Activated naive CD4-positive, alpha-beta T cell treated with Interleukin-2 at 50 U/mL for 16 hours (primary cell): ENCODE measurements around the gene SEC14L1.
"Not testable (repeated sequence)": the region's sequence is repeated elsewhere in the genome, so short reads cannot be mapped to it uniquely, and the experiment has no call there.

Source experiments
- DNase-seq: peaks from one replicate; pipeline ENCODE4 v3.0.0-alpha.2; 2020

Gene SEC14L1

GRCh38 chr17:77246110-77247047 lies 105.6 kb downstream of the SEC14L1 start:
- DNase-seq = no peak

GRCh38 chr17:77247048-77247541 lies 106.3 kb downstream of the SEC14L1 start:
- DNase-seq = peak; percentile 91

GRCh38 chr17:77247609-77248008 lies 106.8 kb downstream of the SEC14L1 start:
- no peak for DNase-seq

DNA sequence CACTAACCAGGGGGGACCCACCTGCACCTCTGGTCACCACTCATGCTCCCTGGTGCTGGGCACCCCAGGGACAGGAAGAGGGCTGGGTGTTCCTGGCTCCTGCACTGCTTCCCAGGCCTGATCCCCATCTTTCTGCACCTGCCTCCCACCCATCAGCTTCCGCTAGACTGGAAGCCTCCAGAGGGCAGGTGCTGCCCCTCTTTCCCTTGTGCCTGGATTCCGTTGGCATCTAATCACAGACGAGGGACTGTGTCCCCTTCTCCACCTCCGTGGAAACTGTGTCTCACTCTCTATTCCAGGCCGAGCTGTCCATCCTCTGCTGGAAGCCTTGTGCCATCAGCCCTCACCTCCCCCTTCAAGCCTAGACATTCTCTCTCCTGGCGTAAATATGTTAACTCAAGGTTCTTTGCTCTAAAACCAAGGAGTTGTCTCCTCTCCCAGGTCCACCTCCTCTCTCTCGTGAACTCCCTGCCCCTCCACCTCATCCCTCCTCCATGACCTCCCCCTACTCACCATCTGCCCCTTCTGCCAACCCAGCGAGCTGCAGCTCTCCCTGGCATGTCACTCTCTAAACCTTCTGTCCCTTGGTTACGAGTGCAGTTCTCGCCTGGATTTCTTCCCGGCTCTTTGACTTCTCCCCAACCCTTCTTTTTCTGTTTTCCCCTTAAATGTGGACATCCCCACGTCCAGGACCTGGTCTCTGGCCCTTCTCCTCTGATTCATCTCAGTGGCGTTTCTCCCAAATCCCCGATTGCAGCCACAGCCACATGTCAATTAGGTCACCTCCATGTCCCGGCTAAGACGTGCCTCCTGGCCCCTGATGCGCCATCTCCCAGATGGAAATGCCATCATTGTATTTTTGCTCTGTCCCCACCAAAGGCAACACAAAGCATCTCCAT lies 107.7 kb downstream of the SEC14L1 start:
- no peak for DNase-seq

DNA sequence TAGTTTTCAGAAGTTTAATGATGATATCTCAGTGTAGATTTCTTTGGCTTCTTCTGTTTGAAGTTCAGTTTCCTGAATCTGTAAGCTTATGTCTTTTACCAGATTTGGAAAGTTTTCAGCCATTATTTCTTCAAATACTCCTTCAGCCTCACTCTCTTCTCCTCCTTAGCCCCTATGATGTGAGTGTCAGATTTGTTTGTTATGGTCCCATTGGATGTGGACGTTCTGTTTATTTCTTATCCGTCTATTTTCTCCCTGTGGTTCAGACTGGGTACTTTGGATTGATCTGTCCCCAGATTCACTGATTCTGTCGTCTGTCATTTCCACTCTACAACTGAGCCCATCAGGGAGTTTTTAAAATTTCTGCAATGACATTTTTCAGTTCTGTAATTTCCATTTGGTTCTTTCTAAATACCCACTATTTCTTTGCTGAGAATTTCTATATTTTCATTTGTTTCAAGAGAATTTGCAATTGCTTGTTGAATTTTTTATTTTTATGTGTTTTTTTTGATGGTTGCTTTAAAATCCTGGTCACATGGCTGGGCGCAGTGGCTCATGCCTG lies 110.9 kb downstream of the SEC14L1 start:
- DNase-seq = no peak

DNA sequence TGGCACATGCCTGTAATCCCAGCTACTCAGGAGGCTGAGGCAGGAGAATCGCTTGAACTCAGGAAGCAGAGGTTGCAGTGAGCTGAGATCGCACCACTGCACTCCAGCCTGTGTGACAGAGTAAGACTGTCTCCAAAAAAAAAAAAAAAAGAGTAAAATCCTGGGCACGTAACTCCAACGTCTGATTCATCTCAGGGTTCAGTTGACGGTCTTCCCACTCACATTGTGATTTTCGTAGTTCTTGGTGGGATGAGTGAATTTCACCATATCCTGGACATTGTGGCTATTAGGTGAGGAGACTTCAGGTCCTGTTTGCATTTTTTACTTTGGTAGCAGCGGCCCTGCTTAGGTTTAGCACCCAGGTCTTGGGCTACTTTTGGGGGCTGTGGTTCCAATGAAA lies 111.5 kb downstream of the SEC14L1 start:
- not testable (repeated sequence) for DNase-seq

- DNase-seq = no peak
These were observed 112.9 kb downstream of the SEC14L1 start for GRCh38 chr17:77253611-77254051.

GRCh38 chr17:77254951-77255825 lies 114.4 kb downstream of the SEC14L1 start:
- no peak for DNase-seq

- DNase-seq = not testable (repeated sequence)
These were observed 115.2 kb downstream of the SEC14L1 start for GRCh38 chr17:77255970-77256369.

DNA sequence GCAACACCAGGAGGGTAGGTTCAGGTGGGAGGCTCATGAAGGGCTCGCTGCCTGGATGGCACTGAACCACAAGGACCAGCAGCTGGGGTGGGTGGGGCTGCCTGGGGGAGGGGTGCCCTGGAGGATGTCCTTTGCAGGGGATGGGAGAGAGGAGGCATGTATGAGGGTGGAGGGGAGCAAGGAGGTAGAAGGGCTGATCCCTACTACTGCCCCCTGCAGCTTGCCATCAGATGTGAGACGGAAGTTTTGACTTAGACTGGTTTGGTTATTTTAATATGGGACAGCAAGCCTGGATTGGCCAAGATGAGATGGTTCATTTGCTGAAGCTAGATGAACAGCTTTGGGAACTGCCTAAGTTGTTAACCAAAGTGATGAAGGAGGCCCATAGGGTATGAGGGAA lies 115.9 kb downstream of the SEC14L1 start:
- DNase-seq = no peak

GRCh38 chr17:77257169-77257568 lies 116.4 kb downstream of the SEC14L1 start:
- no peak for DNase-seq

DNA sequence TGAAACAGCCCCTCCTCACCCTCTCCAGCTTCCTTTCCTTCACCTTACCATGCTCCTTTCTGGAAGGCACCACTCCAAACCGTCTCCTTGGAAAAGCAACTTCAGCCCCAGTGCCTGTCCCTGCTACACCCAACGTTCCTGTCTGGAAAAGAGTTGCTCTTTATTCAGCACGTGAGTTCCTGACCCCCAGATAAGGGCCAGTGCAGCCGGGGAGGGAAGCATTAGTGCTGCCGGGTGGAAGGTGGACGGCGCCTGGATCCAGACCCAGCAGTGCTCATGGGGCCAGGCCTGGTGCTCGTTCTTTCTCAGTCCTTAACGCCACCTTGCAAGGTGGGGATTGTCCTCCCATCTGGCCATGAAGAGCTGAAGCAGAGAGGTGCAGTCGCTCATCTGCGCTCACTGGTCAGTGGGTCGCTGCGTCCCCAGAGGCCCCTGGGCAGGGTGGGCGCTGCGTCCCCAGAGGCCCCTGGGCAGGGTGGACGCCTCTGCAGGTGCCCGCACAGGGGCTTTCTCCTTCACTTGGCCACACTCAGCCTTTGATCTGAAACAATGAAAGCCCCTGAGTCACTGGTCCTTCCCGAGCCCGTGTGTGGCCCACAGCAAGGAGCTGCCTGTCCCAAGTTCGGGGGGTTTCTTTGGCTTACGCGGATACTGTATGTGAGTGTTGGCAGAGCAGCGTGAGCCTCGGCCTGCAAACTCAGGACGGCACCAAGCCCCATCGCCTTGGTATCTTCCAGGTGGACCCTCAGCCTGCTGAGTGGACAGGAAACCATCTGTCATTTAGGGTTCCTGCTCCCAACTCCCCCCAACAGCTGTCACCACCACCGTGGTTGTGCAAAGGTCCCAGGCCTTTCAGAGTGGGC lies 117.1 kb downstream of the SEC14L1 start:
- DNase-seq = no peak

GRCh38 chr17:77258638-77259037 lies 117.9 kb downstream of the SEC14L1 start:
- no peak for DNase-seq

- no peak for DNase-seq
These were observed 124.0 kb downstream of the SEC14L1 start for GRCh38 chr17:77264617-77265230.

- DNase-seq = no peak
These were observed 125.4 kb downstream of the SEC14L1 start for GRCh38 chr17:77266213-77266612.
